K562 (cell line): ENCODE results near the gene NXN. TPM values are rescaled to one million over a fixed set of nuclear protein-coding genes. Genes with fewer than 3 reads are reported as not detected.

Experiments used
- ATAC-seq: fragments of 200-7000 bp; cut with Tn5 transposase; 3 replicates; pipeline ENCODE4 v1.9.1; 2020; ENCODE audit warnings: moderate library complexity
- BruUV-seq: library from RNA; stranded (reverse); fragments of 400-500 nt; replicated peaks from 2 replicates; lab custom pipeline; 2021; lab: Mats Ljungman, UMichigan
- CTCF ChIA-PET: fragments of 300-600 bp; formaldehyde crosslinking; extraction: SDS; loops from one replicate; lab custom pipeline; 2021; ENCODE audit warnings: low intra/inter-chr PET ratio; lab: Yijun Ruan, JAX
- POLR2A ChIA-PET: fragments of 300-600, 350-650 bp; sonication (Branson Sonifier 250); formaldehyde crosslinking; extraction: SDS; loops from one replicate; lab custom pipeline; 2021; ENCODE audit warnings: antibody characterized with exemption, inconsistent platforms; lab: Yijun Ruan, JAX
- DNase-seq, 4 experiments: peaks; one replicate each; pipeline versions ENCODE4 v3.0.0 to v3.0.0-alpha.2; 2011 to 2018; ENCODE audit warnings: low spot score in 3 of 4, mixed read lengths in 3 of 4; ENCODE audit errors: extremely low read depth in 1 of 4
- FAIRE-seq: peaks from 2 replicates; lab custom pipeline; 2011; peaks lifted over from hg19 to GRCh38; lab: Jason Lieb, UNC
- H2AFZ ChIP-seq: 2 replicates; pipeline ENCODE4 v1.6.0; 2011; ENCODE audit warnings: low read depth, low read length, control low read depth, inconsistent platforms
- H3K27ac ChIP-seq: fragments of 200-600 bp; 3 replicates; pipeline ENCODE4 v1.8.0; 2011; ENCODE audit warnings: low read depth, mild to moderate bottlenecking, control low read depth, inconsistent platforms, low read length, moderate library complexity, mixed read lengths; ENCODE audit errors: extremely low read depth
- H3K27me3 ChIP-seq, 2 experiments: fragments of 300-600 bp in 1 of 2; 2 replicates in 1 of 2; 3 replicates in 1 of 2; pipeline versions ENCODE4 v1.6.0 to v1.8.0; 2011; ENCODE audit warnings: inconsistent platforms in 2 of 2, low read length in 2 of 2, mild to moderate bottlenecking in 1 of 2, mixed read lengths in 1 of 2, moderate library complexity in 1 of 2; ENCODE audit not compliant: control insufficient read depth in 2 of 2, insufficient read depth in 2 of 2
- H3K36me3 ChIP-seq: fragments of 300-600 bp; 3 replicates; pipeline ENCODE4 v1.8.0; 2011; ENCODE audit warnings: mild to moderate bottlenecking, low read length, inconsistent platforms; ENCODE audit not compliant: control insufficient read depth, insufficient read depth
- H3K4me1 ChIP-seq, 2 experiments: fragments of 200-600 bp in 1 of 2; replicated peaks in 1 of 2; 2 replicates in 1 of 2; 3 replicates in 1 of 2; pipeline versions ENCODE4 v1.5.1 to v1.8.0; 2011; ENCODE audit warnings: inconsistent platforms in 2 of 2, low read length in 2 of 2, mild to moderate bottlenecking in 1 of 2, mixed read lengths in 1 of 2, moderate library complexity in 1 of 2; ENCODE audit not compliant: control insufficient read depth in 2 of 2, insufficient read depth in 2 of 2
- H3K4me2 ChIP-seq: 2 replicates; pipeline ENCODE4 v1.6.1; 2011; ENCODE audit warnings: low read length, control low read depth, inconsistent platforms, mixed read lengths; ENCODE audit not compliant: insufficient read depth
- H3K4me3 ChIP-seq: fragments of 200-600 bp; sonication (generic), shearing (Covaris generic); 2 replicates; pipeline ENCODE4 v1.5.1; 2016; ENCODE audit warnings: control low read depth, inconsistent platforms
- H3K79me2 ChIP-seq: fragments of 200-600 bp; 3 replicates; pipeline ENCODE4 v1.8.0; 2011; ENCODE audit warnings: low read length, inconsistent platforms; ENCODE audit not compliant: control insufficient read depth, insufficient read depth
- H3K9ac ChIP-seq, 2 experiments: 2 replicates each; pipeline versions ENCODE4 v1.6.0 to v1.6.1; 2011; ENCODE audit warnings: low read depth in 2 of 2, low read length in 2 of 2, control low read depth in 1 of 2, inconsistent platforms in 1 of 2, mild to moderate bottlenecking in 1 of 2, mixed read lengths in 1 of 2; ENCODE audit not compliant: insufficient read depth in 1 of 2
- H3K9me1 ChIP-seq: one replicate; pipeline ENCODE4 v1.6.0; 2011; ENCODE audit warnings: inconsistent platforms, mild to moderate bottlenecking, low read length, moderate library complexity; ENCODE audit not compliant: control insufficient read depth, insufficient read depth
- H3K9me3 ChIP-seq: replicated peaks from 2 replicates; pipeline ENCODE4 v1.5.1; 2011; ENCODE audit warnings: low read depth, low read length, inconsistent platforms; ENCODE audit not compliant: control insufficient read depth, insufficient read depth
- H4K20me1 ChIP-seq: replicated peaks from 2 replicates; pipeline ENCODE4 v1.6.1; 2011; ENCODE audit warnings: low read length, inconsistent platforms, mixed read lengths; ENCODE audit not compliant: control insufficient read depth, insufficient read depth
- ETS2 ChIP-seq: IDR thresholded peaks from 2 replicates; pipeline ENCODE4 v1.6.1; 2016; ENCODE audit warnings: borderline replicate concordance, missing genetic modification characterization, mild to moderate bottlenecking, moderate library complexity, missing compliant biosample characterization; ENCODE audit not compliant: poor library complexity, severe bottlenecking
- POLR3A ChIP-seq: IDR thresholded peaks from 2 replicates; pipeline ENCODE4 v1.6.1; 2011; ENCODE audit warnings: borderline replicate concordance, mild to moderate bottlenecking, moderate library complexity; ENCODE audit not compliant: insufficient read length, insufficient read depth; ENCODE audit errors: extremely low read depth
- PTRF ChIP-seq: fragments of 450-650 bp; IDR thresholded peaks from 2 replicates; pipeline ENCODE4 v1.6.1; 2016; ENCODE audit warnings: mild to moderate bottlenecking, missing genetic modification characterization, missing compliant biosample characterization
- RB1 ChIP-seq: fragments of 450-650 bp; IDR thresholded peaks from 2 replicates; pipeline ENCODE4 v1.6.1; 2017; ENCODE audit warnings: low read depth, mild to moderate bottlenecking
- SIN3A ChIP-seq, 2 experiments: fragments of 150-350 bp in 1 of 2; IDR thresholded peaks; 2 replicates each; pipeline ENCODE4 v1.6.1; 2011 to 2016; ENCODE audit warnings: borderline replicate concordance in 2 of 2, low read depth in 2 of 2, low read length in 2 of 2, mild to moderate bottlenecking in 2 of 2, moderate library complexity in 2 of 2; ENCODE audit not compliant: control insufficient read depth in 1 of 2
- TAL1 ChIP-seq: fragments of 450-650 bp; IDR thresholded peaks from 2 replicates; pipeline ENCODE4 v1.6.1; 2016; ENCODE audit warnings: mild to moderate bottlenecking
- TCF7 ChIP-seq: sonication (generic); IDR thresholded peaks from 2 replicates; pipeline ENCODE4 v1.6.1; 2016; ENCODE audit warnings: antibody characterized with exemption, borderline replicate concordance
- ZNF12 ChIP-seq: sonication (generic); formaldehyde crosslinking; IDR thresholded peaks from 2 replicates; pipeline ENCODE4 v1.4.0; 2020; ENCODE audit warnings: mild to moderate bottlenecking, missing genetic modification reagents
- ZNF165 ChIP-seq: fragments of 250-450 bp; sonication (Bioruptor Pico); IDR thresholded peaks from 2 replicates; pipeline ENCODE4 v1.4.0; 2020; ENCODE audit warnings: borderline replicate concordance
- ZNF511 ChIP-seq: sonication (generic); formaldehyde crosslinking; IDR thresholded peaks from 2 replicates; pipeline ENCODE4 v1.8.0; 2022; ENCODE audit warnings: mild to moderate bottlenecking, missing genetic modification reagents
- whole genome bisulfite sequencing: fragments of 100-300 bp; shearing (Covaris generic); methylation state at CpG from one replicate; pipeline ENCODE4 v1.1.6; 2016; ENCODE audit warnings: low coverage, mixed read lengths; ENCODE audit not compliant: insufficient coverage; ENCODE audit errors: missing lambda C conversion rate; 5-methylcytosine and 5-hydroxymethylcytosine counted together
- in situ Hi-C: fragments of 300-500 bp; cut with MboI; formaldehyde crosslinking; loops from 4 replicates; pipeline ENCODE4 v1.15.0; 2018; ENCODE audit warnings: inconsistent platforms, mixed read lengths
- intact Hi-C: fragments of 100-400 bp; cut with micrococcal nuclease; formaldehyde crosslinking; loops from 2 replicates; pipeline ENCODE4 v1.14.2; 2022
- polyA plus RNA-seq, 8 experiments: library from polyadenylated mRNA; depleted of rRNA in 4 of 8; stranded (reverse) in 5 of 8; unstranded in 3 of 8; fragments of >200 nt; fragmentation: Nextera tagmentation in 2 of 8; fragmentation: Illumina TruSeq in 1 of 8; extraction: Ambion mirVana in 2 of 8; extraction: Trizol in 1 of 8; gene quantifications; 2 replicates each; pipeline versions ENCODE4 v1.2.1 to v1.2.3, GENCODE V29; 2011 to 2014; ENCODE audit warnings: inconsistent platforms in 1 of 8, missing spikeins in 1 of 8
- total RNA-seq, 7 experiments: library from RNA; depleted of rRNA in 6 of 7; stranded (reverse); fragments of >200 nt in 6 of 7; fragmentation: Illumina TruSeq in 2 of 7; extraction: Trizol in 2 of 7; gene quantifications; 2 replicates each; pipeline versions ENCODE4 v1.2.1 to v1.2.3, GENCODE V29; 2011 to 2021; ENCODE audit warnings: low replicate concordance in 1 of 7
- TF ChIP-seq, protein P1 (sequence below): fragments of 250-450 bp; sonication (Bioruptor Pico); IDR thresholded peaks from 2 replicates; pipeline ENCODE4 v1.8.0; 2022; ENCODE audit warnings: moderate library complexity, mild to moderate bottlenecking, inconsistent platforms
- TF ChIP-seq, protein P2 (sequence below): fragments of 200-800 bp; sonication (Bioruptor generic); IDR thresholded peaks from 2 replicates; pipeline ENCODE4 v1.6.1; 2017; ENCODE audit warnings: missing genetic modification characterization, missing compliant biosample characterization

The NXN gene
- total and polyA plus RNA-seq, 9 of the 15 experiments (the other 6 are each of a cell fraction or from before 2014, with no cell fraction given) = 0.08 to 0.39 (median 0.29) TPM; not detected in 5

DNA sequence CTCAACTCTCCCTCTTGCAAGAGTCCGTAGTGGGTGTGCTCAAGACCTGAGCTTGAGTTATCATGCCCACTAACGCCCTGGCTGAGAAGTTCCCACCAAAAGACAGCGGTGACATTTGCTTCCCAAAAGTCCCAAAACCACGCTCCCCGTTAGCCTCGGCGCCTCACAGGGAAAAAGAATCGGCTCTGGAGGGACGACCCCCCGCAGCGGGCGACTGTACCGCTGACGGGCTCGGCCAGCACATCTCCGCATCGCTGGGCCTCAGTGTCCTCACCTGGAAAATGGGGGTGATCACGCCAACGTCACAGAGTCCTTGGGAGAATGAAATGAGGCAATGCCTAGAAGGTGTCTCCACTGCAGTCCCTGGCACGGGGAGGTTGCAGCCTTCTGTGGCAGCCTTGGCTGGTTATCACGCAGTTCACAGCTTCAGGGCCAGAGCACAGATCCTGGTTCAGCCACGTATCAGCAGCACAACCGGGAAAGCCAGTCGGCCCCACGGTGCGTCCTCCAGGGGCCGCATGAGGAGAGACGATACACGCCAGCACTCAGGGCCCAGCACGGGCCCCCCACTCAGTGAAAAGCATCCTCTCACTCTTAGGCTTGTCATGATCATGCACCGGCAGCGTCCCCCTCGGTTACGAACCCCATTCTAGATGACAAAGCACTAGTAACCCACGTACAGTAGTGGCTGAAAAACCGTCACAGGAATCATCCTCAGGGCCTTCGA is 32.9 kb downstream of the NXN start:
- FAIRE-seq = no peak
- in situ Hi-C loops = no loop called here
- H3K4me3 ChIP-seq = no peak overlapping the region
- POLR2A ChIA-PET = no interaction called here
- WGBS = 17% methylated on average over 30 of the region's 37 CpGs
- no peak overlapping the region for H3K4me2 ChIP-seq
- TF ChIP-seq TAL1 (no peak), PTRF (tag) (no peak), ZNF511 (CRISPR knock-in tag) (no peak), RB1 (no peak), ZNF165 (CRISPR knock-in tag) (no peak), ETS2 (tag) (no peak), ZNF12 (CRISPR knock-in tag) (no peak), SIN3A (IDR thresholded peaks at IDR 0.05; ENCODE audit: borderline replicate concordance in 2 of 2, control insufficient read depth in 1 of 2, low read depth in 2 of 2, low read length in 2 of 2) (no peak), TCF7 (no peak), POLR3A (no peak)
- TF ChIP-seq, protein P1, sequence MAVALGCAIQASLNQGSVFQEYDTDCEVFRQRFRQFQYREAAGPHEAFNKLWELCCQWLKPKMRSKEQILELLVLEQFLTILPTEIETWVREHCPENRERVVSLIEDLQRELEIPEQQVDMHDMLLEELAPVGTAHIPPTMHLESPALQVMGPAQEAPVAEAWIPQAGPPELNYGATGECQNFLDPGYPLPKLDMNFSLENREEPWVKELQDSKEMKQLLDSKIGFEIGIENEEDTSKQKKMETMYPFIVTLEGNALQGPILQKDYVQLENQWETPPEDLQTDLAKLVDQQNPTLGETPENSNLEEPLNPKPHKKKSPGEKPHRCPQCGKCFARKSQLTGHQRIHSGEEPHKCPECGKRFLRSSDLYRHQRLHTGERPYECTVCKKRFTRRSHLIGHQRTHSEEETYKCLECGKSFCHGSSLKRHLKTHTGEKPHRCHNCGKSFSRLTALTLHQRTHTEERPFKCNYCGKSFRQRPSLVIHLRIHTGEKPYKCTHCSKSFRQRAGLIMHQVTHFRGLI (CRISPR knock-in tag) = no peak
- TF ChIP-seq, protein P2, sequence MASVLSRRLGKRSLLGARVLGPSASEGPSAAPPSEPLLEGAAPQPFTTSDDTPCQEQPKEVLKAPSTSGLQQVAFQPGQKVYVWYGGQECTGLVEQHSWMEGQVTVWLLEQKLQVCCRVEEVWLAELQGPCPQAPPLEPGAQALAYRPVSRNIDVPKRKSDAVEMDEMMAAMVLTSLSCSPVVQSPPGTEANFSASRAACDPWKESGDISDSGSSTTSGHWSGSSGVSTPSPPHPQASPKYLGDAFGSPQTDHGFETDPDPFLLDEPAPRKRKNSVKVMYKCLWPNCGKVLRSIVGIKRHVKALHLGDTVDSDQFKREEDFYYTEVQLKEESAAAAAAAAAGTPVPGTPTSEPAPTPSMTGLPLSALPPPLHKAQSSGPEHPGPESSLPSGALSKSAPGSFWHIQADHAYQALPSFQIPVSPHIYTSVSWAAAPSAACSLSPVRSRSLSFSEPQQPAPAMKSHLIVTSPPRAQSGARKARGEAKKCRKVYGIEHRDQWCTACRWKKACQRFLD (CRISPR knock-in tag) = no peak
- TF ChIP-seq, all 486 proteins: peak for 0
- no peaks in the 10 kb centered on the region for H4K20me1 ChIP-seq
- H3K9me3 ChIP-seq = no peaks in the 10 kb centered on the region
- no peak overlapping the region for H3K27ac ChIP-seq
- H3K27me3 ChIP-seq = peaks cover 3 to 27% of the 10 kb centered on the region in 2 experiments; a peak in 4 of 5 replicates
- no peak for DNase-seq
- H3K36me3 ChIP-seq = no peaks in the 10 kb centered on the region
- H3K9me1 ChIP-seq = no peaks in the 10 kb centered on the region
- no peak overlapping the region for H3K9ac ChIP-seq
- H3K79me2 ChIP-seq = no peaks in the 10 kb centered on the region
- no TSS peak for BruUV-seq
- peaks cover 0 to 2% of the 10 kb centered on the region in 2 experiments; a peak in 2 of 5 replicates for H3K4me1 ChIP-seq
- intact Hi-C loops = no loop called here
- CTCF ChIA-PET = no interaction called here
- no peak for ATAC-seq
- H2AFZ ChIP-seq = no peak overlapping the region
